Measurements from ENCODE around the gene POLR1G.

POLR1G gene

DNA sequence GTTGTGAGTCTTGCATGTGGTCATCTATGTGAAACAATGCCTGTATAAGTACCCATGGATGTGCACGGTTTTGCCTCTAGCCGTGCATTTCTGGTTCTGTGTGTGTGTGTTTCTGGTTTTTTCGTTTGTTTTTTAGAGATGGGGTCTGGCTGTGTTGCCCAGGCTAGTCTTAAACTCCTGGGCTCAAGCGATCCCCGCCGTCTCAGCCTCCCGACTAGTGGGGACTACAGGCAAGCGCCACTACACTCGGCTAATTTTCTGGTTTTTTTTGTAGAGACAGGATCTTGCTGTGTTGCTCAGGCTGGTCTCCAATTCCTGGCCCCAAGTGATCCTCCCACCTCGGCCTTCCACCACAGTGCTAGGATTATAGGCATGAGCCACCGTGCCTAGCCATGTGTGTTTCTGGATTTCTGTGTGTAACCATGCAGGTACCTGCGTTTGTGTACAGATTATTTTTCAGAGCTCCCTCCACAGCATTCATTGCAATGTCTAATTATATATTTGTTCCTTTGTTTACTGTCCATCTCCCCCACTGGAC is 45.5 kb downstream of the POLR1G start:
- H3K27ac ChIP-seq, result no peak overlapping the region
- TF ChIP-seq, protein P1, sequence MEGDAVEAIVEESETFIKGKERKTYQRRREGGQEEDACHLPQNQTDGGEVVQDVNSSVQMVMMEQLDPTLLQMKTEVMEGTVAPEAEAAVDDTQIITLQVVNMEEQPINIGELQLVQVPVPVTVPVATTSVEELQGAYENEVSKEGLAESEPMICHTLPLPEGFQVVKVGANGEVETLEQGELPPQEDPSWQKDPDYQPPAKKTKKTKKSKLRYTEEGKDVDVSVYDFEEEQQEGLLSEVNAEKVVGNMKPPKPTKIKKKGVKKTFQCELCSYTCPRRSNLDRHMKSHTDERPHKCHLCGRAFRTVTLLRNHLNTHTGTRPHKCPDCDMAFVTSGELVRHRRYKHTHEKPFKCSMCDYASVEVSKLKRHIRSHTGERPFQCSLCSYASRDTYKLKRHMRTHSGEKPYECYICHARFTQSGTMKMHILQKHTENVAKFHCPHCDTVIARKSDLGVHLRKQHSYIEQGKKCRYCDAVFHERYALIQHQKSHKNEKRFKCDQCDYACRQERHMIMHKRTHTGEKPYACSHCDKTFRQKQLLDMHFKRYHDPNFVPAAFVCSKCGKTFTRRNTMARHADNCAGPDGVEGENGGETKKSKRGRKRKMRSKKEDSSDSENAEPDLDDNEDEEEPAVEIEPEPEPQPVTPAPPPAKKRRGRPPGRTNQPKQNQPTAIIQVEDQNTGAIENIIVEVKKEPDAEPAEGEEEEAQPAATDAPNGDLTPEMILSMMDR (conservative IDR thresholded peaks at IDR 0.05), result no peak

DNA sequence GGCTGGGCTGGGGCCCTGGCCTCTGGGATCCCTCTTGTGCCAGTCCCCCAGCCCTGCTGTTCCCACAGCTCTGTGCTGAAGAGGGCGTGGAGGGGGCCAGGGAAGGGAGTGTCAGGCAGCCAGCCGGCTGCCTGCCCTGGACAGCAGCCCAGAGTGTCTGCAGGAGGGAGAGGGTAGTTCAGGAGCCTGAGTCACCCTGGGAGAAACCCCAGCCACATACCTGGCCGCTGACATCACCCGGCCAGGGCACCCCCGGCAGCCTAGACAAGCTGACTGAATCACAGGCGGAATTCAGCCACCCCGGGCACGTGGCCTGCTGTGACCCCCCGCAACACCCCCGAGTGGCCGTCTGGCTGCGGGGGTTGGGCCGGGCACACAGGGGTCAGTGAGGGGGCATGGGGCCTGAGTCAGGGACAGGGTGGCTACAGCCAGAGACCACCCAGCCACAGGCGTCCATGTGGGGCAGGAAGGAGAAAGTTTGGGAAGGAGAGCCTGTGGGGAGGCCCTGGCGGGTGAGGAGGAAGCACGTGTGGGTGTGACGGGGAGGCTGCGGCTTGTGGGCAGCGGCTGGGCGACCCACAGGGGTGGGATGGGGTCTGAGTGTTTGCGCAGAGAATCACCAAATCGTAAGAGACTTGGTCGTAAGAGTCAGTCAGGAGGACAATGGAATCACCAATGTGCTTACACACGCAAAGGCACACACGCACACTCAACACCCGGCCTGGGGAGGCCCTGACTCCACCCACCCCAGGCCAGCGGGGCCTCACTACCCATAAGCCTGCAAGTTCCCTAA is 49.5 kb downstream of the POLR1G start:
- peak overlapping the region; percentile 62 for H3K27ac ChIP-seq
- TF ChIP-seq, protein P1 (conservative IDR thresholded peaks at IDR 0.05), result no peak

DNA sequence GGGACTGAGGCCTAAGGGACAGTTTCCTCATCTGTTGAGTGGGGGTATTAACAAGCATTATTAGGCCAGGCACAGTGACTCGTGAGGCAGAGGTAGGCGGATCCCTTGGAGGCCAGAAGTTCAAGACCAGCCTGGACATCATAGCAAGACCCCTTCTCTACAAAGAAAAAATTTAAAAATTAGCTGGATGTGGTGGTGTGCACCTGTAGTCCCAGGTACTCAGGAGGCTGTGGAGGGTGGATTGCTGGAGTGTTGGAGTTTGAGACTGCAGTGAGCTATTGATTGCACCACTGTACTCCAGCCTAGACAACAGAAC is 50.0 kb downstream of the POLR1G start:
- peak overlapping the region; percentile 62; the same call in 1 of the 2 replicates for H3K27ac ChIP-seq
- TF ChIP-seq, protein P1 (conservative IDR thresholded peaks at IDR 0.05), result no peak

DNA sequence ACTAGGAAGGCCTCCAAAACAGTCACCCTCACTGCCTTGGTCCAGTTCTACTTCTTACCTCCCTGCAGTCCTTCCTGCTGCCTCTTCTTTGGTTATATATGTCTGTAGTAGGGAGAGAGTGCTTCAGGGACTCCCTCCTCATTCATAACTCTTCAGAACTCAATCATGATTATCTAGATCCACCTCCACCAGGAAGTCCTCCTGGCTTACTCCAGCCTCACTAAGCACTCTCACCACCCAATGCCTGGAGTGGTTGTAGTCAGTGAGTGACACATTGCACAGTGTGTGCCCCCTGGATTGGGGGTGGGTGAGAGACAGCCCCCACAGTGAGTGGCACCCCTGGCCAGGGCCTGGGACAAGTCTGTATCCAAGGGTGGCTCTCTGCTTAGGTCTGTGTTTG is 51.3 kb downstream of the POLR1G start:
- no peak overlapping the region for H3K27ac ChIP-seq

More for the DNA sequence above, 51.3 kb downstream of the POLR1G start:
- TF ChIP-seq, protein P1 (conservative IDR thresholded peaks at IDR 0.05), result no peak

All from VCaP (cell line).